Measurements from ENCODE around the gene CD274. TPM values are rescaled to one million over a fixed set of nuclear protein-coding genes. Genes with fewer than 3 reads are reported as not detected.

Gene CD274
- total RNA-seq, 1 experiment from 2014 or later: 2.5 TPM

GRCh38 chr9:5416953-5417352, 33.4 kb upstream of the CD274 start (continued):
- TF ChIP-seq SIN3A (IDR thresholded peaks at IDR 0.05; ENCODE audit: low read depth): no peak

DNA sequence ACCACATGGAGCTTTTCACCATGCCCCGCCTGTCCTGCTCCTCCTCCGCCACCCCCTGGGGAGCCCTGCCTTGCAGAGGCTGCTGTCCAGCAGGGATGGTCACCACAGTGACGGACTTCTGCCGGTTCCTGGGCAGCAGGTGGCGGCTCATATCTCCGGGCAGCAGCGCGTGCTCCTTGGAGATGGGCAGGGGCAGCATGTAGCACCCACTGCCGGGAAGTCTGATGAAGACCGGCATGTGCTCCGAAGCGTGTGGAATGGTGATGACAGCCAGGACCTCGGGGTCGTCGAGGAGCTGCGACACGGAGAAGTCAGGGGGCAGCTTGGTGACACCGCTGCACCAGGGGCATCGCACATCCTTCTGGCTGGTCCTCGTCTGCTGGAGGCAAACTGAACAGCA, 31.9 kb upstream of the CD274 start:
- Histone ChIP-seq H3K4me1 (ENCODE audit: control insufficient read depth in 1 of 2, insufficient read depth in 2 of 2, low read length in 2 of 2) (no peaks in the 10 kb centered on the region), H4K20me1 (ENCODE audit: insufficient read depth) (no peaks in the 10 kb centered on the region), H3K9ac (ENCODE audit: low read length) (no peak overlapping the region), H3K4me3 (replicated peaks in 1 of 2; ENCODE audit: low read depth in 1 of 2, low read length in 2 of 2) (no peak overlapping the region), H3K79me2 (ENCODE audit: insufficient read depth, low read length) (no peaks in the 10 kb centered on the region), H3K36me3 (ENCODE audit: control insufficient read depth in 1 of 2, insufficient read depth in 2 of 2, low read length in 2 of 2) (no peaks in the 10 kb centered on the region), H3K27me3 (ENCODE audit: insufficient read depth, low read length) (no peaks in the 10 kb centered on the region), H2AFZ (ENCODE audit: low read depth, low read length, poor library complexity, severe bottlenecking) (no peak overlapping the region), H3K4me2 (ENCODE audit: low read length) (no peak overlapping the region), H3K9me3 (ENCODE audit: control insufficient read depth in 1 of 2, insufficient read depth in 1 of 2, low read depth in 1 of 2, low read length in 2 of 2) (no peaks in the 10 kb centered on the region), H3K27ac (ENCODE audit: low read depth, low read length) (no peak overlapping the region), H3K9me2 (ENCODE audit: insufficient read depth) (no peaks in the 10 kb centered on the region)
- ATAC-seq (no peak), DNase-seq (ENCODE audit: low read depth, low spot score) (no peak)
- no peak for TF ChIP-seq ELF1 (IDR thresholded peaks at IDR 0.05; ENCODE audit: borderline replicate concordance, low read depth)
- no peak for TF ChIP-seq SRF (IDR thresholded peaks at IDR 0.05; ENCODE audit: low read depth)
- no peak for TF ChIP-seq CBX3 (IDR thresholded peaks at IDR 0.05; ENCODE audit: low read depth)
- TF ChIP-seq, protein P1, sequence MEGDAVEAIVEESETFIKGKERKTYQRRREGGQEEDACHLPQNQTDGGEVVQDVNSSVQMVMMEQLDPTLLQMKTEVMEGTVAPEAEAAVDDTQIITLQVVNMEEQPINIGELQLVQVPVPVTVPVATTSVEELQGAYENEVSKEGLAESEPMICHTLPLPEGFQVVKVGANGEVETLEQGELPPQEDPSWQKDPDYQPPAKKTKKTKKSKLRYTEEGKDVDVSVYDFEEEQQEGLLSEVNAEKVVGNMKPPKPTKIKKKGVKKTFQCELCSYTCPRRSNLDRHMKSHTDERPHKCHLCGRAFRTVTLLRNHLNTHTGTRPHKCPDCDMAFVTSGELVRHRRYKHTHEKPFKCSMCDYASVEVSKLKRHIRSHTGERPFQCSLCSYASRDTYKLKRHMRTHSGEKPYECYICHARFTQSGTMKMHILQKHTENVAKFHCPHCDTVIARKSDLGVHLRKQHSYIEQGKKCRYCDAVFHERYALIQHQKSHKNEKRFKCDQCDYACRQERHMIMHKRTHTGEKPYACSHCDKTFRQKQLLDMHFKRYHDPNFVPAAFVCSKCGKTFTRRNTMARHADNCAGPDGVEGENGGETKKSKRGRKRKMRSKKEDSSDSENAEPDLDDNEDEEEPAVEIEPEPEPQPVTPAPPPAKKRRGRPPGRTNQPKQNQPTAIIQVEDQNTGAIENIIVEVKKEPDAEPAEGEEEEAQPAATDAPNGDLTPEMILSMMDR (IDR thresholded peaks at IDR 0.05 in 2 of 3, conservative IDR thresholded peaks at IDR 0.05 in 1 of 3; ENCODE audit: borderline replicate concordance in 1 of 3, insufficient read depth in 1 of 3, low read depth in 2 of 3, low read length in 2 of 3): no peak
- no peak for TF ChIP-seq ZNF274 (IDR thresholded peaks at IDR 0.05; ENCODE audit: low read depth, low read length)
- TF ChIP-seq EGR1 (IDR thresholded peaks at IDR 0.05; ENCODE audit: low read depth): no peak
- TF ChIP-seq, protein P2, sequence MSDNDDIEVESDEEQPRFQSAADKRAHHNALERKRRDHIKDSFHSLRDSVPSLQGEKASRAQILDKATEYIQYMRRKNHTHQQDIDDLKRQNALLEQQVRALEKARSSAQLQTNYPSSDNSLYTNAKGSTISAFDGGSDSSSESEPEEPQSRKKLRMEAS (IDR thresholded peaks at IDR 0.05): no peak
- no peak for TF ChIP-seq POLR2AphosphoS5 (IDR thresholded peaks at IDR 0.05; ENCODE audit: low read depth, low read length)
- no peak for TF ChIP-seq FOSL1 (IDR thresholded peaks at IDR 0.05; ENCODE audit: low read depth)
- no peak for TF ChIP-seq JUND (IDR thresholded peaks at IDR 0.05)
- no peak for TF ChIP-seq ZFX (IDR thresholded peaks at IDR 0.05)
- BruUV-seq (replicated peaks): no TSS peak
- POLR2A ChIA-PET: no interaction called here
- RAD21 ChIA-PET (ENCODE audit: low non-redundant PET in 1 of 2, low total read pairs in 2 of 2, uncharacterized antibody in 2 of 2, unreplicated experiment in 2 of 2): no interaction called here
- CTCF ChIA-PET: no interaction called here
- intact Hi-C loops (cut with micrococcal nuclease): no loop called here
